Measurements from ENCODE around the gene PCMT1.

Gene PCMT1

GRCh38 chr6:149749594-149750135 lies at the start of gene PCMT1:
TSS of gene PCMT1 (plus strand) at chr6:149749741. CDS start at chr6:149749902, 161 bp downstream.
- no peaks in the 10 kb centered on the region for H3K9me3 ChIP-seq (ENCODE audit: insufficient read depth, low read length, severe bottlenecking)
- peak within 1 kb of the TSS; percentile 86 for H3K4me2 ChIP-seq (ENCODE audit: insufficient read depth, low read length)
- peak within 1 kb of the TSS; percentile 83 to 98 for H3K4me3 ChIP-seq (ENCODE audit: low read depth in 1 of 2, low read length in 2 of 2)
- ATAC-seq (ENCODE audit: insufficient read depth, low read depth) (peak; percentile 75), DNase-seq (peak; percentile 90)
- H3K36me3 ChIP-seq (ENCODE audit: insufficient read depth, low read length) = peaks cover 8% of the 10 kb centered on the region
- no peaks in the 10 kb centered on the region for H3K27me3 ChIP-seq (ENCODE audit: insufficient read depth, low read length, poor library complexity)
- H3K4me1 ChIP-seq (ENCODE audit: insufficient read depth, low read length) = peaks cover 57% of the 10 kb centered on the region
- peak within 1 kb of the TSS; percentile 96 for H3K9ac ChIP-seq (ENCODE audit: low read depth, low read length)
- H3K27ac ChIP-seq (ENCODE audit: low read length) = peak within 1 kb of the TSS; percentile 91
- TF ChIP-seq EZH2 (IDR thresholded peaks at IDR 0.05; ENCODE audit: borderline replicate concordance, low read depth, low read length, severe bottlenecking) (no peak), CTCF (IDR thresholded peaks at IDR 0.05; ENCODE audit: borderline replicate concordance, extremely low read depth, low read length, poor library complexity, severe bottlenecking) (no peak)
- peaks cover 22% of the 10 kb centered on the region for H4K20me1 ChIP-seq (ENCODE audit: insufficient read depth, low read length)
- H2AFZ ChIP-seq (ENCODE audit: low read depth, low read length) = peak within 1 kb of the TSS; percentile 90
- peaks cover 73% of the 10 kb centered on the region for H3K79me2 ChIP-seq (ENCODE audit: insufficient read depth, low read length)

- peaks cover 62% of the 10 kb centered on the region for H3K36me3 ChIP-seq (ENCODE audit: insufficient read depth, low read length)
- no peak overlapping the region for H3K4me3 ChIP-seq (ENCODE audit: low read depth in 1 of 2, low read length in 2 of 2)
- no peaks in the 10 kb centered on the region for H3K9me3 ChIP-seq (ENCODE audit: insufficient read depth, low read length, severe bottlenecking)
- H3K9ac ChIP-seq (ENCODE audit: low read depth, low read length) = no peak overlapping the region
- no peaks in the 10 kb centered on the region for H3K27me3 ChIP-seq (ENCODE audit: insufficient read depth, low read length, poor library complexity)
- no peak overlapping the region for H3K27ac ChIP-seq (ENCODE audit: low read length)
- H3K4me2 ChIP-seq (ENCODE audit: insufficient read depth, low read length) = no peak overlapping the region
- peaks cover 96% of the 10 kb centered on the region for H3K79me2 ChIP-seq (ENCODE audit: insufficient read depth, low read length)
- no peak for ATAC-seq (ENCODE audit: insufficient read depth, low read depth)
- no peak for DNase-seq
- TF ChIP-seq CTCF (IDR thresholded peaks at IDR 0.05; ENCODE audit: borderline replicate concordance, extremely low read depth, low read length, poor library complexity, severe bottlenecking) (no peak), EZH2 (IDR thresholded peaks at IDR 0.05; ENCODE audit: borderline replicate concordance, low read depth, low read length, severe bottlenecking) (no peak)
- H4K20me1 ChIP-seq (ENCODE audit: insufficient read depth, low read length) = peaks cover 62% of the 10 kb centered on the region
- H2AFZ ChIP-seq (ENCODE audit: low read depth, low read length) = no peak overlapping the region
- H3K4me1 ChIP-seq (ENCODE audit: insufficient read depth, low read length) = no peaks in the 10 kb centered on the region
These were observed 47.8 kb upstream of the PCMT1 start for GRCh38 chr6:149701714-149702113.

- H3K9me3 ChIP-seq (ENCODE audit: insufficient read depth, low read length, severe bottlenecking) = no peaks in the 10 kb centered on the region
- H3K27me3 ChIP-seq (ENCODE audit: insufficient read depth, low read length, poor library complexity) = no peaks in the 10 kb centered on the region
- ATAC-seq (ENCODE audit: insufficient read depth, low read depth) (no peak), DNase-seq (no peak)
- H3K36me3 ChIP-seq (ENCODE audit: insufficient read depth, low read length) = peaks cover 10% of the 10 kb centered on the region
- H3K4me2 ChIP-seq (ENCODE audit: insufficient read depth, low read length) = 0 out of 2 replicates have a peak overlapping the region, but pooled peaks have one; percentile 22
- no peak for TF ChIP-seq CTCF (IDR thresholded peaks at IDR 0.05; ENCODE audit: borderline replicate concordance, extremely low read depth, low read length, poor library complexity, severe bottlenecking)
- TF ChIP-seq EZH2 (IDR thresholded peaks at IDR 0.05; ENCODE audit: borderline replicate concordance, low read depth, low read length, severe bottlenecking) = no peak
- H3K79me2 ChIP-seq (ENCODE audit: insufficient read depth, low read length) = peaks cover 98% of the 10 kb centered on the region
- no peak overlapping the region for H3K9ac ChIP-seq (ENCODE audit: low read depth, low read length)
- peaks cover 56% of the 10 kb centered on the region; the same call in 1 of the 2 replicates for H4K20me1 ChIP-seq (ENCODE audit: insufficient read depth, low read length)
- H3K4me3 ChIP-seq (ENCODE audit: low read depth in 1 of 2, low read length in 2 of 2) = no peak overlapping the region
- no peak overlapping the region for H2AFZ ChIP-seq (ENCODE audit: low read depth, low read length)
- peaks cover 20% of the 10 kb centered on the region for H3K4me1 ChIP-seq (ENCODE audit: insufficient read depth, low read length)
- H3K27ac ChIP-seq (ENCODE audit: low read length) = no peak overlapping the region
These were observed 37.8 kb upstream of the PCMT1 start for GRCh38 chr6:149711711-149712110.
